NB4 (cell line): Measurements from ENCODE around the gene ABO.

Experiments
- POLR2A ChIP-seq: IDR thresholded peaks from 2 replicates; pipeline ENCODE4 v1.6.1; 2011; ENCODE audit warnings: mild to moderate bottlenecking; ENCODE audit not compliant: insufficient read length; ENCODE audit errors: extremely low read depth
- TF ChIP-seq, protein P1 (sequence below): IDR thresholded peaks from one replicate; pipeline ENCODE4 v1.5.1; 2012; ENCODE audit warnings: low read depth, low read length
- TF ChIP-seq, protein P2 (sequence below): IDR thresholded peaks from 2 replicates; pipeline ENCODE4 v1.6.1; 2011; ENCODE audit warnings: low read depth, low read length

DNA sequence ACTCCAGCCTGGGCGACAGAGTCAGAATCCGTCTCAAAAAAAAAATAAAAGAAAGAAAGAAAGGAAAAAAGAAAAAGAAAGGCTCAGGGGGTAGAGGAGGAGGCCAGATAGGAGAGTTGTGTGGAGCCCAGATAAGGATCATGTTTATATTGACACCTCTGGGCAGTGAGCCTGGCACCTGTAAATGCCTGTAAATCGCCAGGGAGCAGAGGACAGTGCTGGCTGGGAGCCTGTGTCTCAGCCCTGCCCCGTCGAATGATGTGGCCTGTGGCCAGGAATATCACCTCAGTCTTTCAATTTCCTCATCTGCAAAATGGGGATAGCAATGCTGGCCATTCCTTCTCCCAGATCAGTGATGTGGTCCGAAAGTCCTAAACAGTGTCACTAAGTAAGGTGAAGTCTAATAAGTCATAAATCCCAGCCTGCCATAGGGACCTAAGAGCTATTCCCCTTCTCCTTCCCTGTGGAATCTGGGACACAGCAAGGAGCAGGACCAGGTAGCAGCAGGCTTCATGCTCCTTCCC is 10.3 kb upstream of the ABO start:
- TF ChIP-seq, protein P1, sequence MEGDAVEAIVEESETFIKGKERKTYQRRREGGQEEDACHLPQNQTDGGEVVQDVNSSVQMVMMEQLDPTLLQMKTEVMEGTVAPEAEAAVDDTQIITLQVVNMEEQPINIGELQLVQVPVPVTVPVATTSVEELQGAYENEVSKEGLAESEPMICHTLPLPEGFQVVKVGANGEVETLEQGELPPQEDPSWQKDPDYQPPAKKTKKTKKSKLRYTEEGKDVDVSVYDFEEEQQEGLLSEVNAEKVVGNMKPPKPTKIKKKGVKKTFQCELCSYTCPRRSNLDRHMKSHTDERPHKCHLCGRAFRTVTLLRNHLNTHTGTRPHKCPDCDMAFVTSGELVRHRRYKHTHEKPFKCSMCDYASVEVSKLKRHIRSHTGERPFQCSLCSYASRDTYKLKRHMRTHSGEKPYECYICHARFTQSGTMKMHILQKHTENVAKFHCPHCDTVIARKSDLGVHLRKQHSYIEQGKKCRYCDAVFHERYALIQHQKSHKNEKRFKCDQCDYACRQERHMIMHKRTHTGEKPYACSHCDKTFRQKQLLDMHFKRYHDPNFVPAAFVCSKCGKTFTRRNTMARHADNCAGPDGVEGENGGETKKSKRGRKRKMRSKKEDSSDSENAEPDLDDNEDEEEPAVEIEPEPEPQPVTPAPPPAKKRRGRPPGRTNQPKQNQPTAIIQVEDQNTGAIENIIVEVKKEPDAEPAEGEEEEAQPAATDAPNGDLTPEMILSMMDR, result no peak
- no peak for TF ChIP-seq POLR2A
- TF ChIP-seq, protein P2, sequence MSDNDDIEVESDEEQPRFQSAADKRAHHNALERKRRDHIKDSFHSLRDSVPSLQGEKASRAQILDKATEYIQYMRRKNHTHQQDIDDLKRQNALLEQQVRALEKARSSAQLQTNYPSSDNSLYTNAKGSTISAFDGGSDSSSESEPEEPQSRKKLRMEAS, result no peak
